ENCODE data around the gene EMP2.
"Not testable (repeated sequence)": the region's sequence is repeated elsewhere in the genome, so short reads cannot be mapped to it uniquely, and the experiment has no call there.

The EMP2 gene

DNA sequence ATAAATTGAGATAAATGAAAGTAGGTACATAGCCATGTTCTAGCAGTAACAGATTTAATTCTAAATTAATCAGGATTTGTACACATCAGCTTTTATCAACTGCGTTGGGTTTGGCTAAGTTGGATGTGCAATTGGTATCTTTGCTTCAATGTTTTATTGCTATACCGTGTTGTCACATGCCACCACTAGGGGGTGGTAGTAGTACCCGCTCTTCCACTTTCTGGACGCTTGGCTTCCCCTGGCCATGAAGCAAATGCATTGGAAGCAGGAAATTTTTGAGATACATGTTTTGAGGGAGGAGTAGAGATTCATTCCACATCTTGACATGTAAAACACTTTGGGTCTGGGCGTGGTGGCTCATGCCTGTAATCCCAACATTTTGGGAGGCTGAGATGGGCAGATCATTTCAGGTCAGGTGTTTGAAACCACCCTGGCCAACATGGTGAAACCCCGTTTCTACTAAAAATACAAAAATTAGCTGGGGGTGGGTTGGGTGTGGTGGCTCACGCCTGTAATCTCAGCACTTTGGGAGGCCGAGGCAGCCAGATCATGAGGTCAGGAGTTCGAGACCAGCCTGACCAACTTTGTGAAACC lies 58.6 kb downstream of the EMP2 start:
- DNase-seq (ENCODE audit: low read depth in 3 of 3), result peak in 1 of 3 experiments; percentile 29

DNA sequence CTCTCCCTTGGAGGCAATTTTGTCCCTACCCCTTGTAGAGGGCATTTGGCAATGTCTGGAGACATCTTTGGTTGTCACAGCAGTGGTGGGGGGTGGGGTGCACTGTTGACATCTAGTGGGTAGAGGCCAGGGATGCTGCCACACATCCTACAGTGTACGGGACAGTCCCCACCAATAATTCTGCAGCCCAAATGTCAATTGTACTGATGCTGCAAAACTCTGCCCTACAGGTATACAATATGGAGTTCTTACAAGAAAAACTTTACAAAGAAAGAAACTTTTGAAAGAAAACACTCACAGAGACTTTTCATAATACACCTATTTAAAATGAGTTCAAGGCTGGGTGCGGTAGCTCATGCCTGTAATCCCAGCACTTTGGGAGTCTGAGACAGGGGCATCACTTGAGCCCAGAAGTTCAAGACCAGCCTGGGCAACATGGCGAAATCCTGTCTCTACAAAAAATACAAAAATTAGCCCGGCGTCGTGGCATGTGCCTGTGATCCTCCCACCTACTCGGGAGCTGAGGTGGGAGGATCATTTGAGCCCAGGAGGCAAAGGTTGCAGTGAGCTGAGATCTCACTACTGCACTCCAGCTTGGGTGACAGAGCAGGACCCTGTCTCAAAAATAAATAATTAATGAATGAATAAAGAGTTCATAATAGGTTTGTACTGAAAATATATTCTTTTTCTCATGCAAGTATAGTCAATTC lies 59.4 kb downstream of the EMP2 start:
- DNase-seq (ENCODE audit: low read depth in 3 of 3), result no peak

DNA sequence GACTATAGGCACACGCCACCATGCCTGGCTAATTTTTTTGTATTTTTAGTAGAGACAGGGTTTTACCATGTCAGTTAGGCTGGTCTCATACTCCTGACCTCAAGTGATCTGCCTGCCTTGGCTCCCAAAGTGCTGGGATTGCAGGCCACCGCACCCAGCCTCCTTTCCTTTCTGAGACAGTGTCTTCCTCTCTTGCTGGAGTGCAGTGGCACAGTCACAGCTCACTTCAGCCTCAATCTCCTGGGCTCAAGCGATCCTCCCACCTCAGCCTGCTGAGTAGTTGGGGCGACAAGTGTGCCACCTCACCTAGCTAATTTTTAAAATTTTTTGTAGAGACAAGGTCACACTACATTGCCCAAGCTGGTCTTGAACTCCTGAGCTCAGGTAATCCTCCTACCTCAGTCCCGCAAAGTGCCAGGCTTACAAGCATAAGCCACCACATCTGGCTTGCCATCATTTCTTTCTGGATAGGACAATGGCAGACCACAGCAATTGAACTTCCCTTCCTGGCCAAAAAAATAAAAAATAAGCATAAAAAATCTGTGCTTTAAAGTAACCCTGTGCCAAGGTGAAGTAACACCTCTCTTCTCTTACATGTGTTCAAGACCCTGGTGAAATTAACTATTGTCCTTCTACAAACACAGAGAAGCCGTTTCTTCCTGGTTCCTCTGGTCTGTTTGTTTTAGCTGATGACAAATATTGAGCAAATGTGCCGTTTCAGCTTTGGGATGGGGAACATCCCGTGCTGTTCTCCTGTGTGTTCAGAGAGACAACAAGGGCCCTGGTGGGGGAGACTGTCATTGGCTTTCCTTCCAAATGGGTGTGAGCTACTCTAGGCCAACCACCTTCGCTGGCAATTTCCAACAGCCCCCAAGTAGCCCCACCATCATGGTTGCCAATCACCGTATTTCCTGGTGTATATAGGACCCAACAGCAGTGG lies 60.2 kb downstream of the EMP2 start:
- DNase-seq (ENCODE audit: low read depth in 3 of 3), result no peak

DNA sequence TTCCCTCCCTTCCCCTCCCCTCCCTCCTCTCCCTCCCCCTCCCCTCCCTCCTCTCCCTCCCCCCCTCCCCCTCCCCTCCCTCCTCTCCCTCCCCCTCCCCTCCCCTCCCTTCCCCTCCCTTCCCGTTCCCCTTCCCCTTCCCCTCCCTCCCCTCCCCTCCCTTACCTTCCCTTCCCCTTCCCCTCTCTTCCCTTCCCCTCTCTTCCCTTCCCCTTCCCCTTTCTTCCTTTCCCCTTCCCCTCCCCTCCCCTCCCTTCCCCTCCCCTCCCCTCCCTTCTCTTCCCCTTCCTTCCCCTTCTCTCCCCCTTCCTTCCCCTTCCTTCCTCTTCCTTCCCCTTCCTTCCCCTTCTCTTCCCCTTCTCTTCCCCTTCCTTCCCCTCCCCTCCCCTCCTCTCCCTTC lies 61.1 kb downstream of the EMP2 start:
- DNase-seq (ENCODE audit: low read depth in 3 of 3), result no peak

DNA sequence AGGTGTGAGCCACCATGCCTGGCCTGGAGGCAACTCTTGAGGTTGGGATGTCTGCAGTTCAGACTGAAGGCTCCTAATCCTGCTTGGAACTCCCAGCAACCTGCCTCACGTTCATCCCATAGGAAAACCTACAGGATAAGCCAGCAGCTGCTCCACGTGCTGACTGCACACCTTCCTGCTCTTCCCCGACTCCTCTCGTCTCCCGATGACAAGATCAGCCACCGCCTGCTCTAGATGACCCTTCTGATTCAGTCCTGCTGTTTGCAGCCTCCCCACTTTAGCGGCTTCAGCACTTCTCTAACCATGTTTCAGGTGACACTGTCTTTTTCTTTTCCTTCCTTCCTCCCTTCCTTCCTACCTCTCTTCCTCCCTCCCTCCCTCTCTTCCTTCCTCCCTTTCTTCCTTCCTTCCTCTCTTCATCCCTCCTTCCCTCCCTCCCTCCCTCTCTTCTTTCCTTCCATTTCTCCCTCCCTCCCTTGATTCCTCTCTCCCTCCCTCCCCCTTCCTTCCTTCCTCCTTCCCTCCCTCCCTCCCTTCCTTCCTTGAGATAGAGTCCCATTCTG lies 61.8 kb downstream of the EMP2 start:
- DNase-seq (ENCODE audit: low read depth in 3 of 3), result no peak

DNA sequence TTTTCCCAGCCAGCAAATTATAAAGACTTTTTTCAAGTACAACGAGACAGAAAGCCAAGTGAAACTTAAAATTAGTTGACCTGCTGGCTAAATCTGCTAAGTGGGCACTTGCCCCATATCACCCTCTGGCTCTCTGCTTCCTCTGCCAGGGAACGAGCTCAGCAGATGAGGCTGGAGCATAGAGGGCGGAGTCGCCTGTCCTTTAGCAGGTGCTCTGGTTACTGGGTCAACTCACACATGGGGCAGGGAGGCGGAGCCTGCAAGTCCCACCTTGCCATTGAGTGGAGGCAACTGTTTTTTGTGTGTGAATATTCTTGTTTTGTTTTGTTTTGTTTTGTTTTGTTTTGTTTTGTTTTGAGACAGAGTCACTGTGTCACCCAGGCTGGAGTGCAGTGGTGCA lies 62.5 kb downstream of the EMP2 start:
- DNase-seq (ENCODE audit: low read depth in 3 of 3), result no peak

DNA sequence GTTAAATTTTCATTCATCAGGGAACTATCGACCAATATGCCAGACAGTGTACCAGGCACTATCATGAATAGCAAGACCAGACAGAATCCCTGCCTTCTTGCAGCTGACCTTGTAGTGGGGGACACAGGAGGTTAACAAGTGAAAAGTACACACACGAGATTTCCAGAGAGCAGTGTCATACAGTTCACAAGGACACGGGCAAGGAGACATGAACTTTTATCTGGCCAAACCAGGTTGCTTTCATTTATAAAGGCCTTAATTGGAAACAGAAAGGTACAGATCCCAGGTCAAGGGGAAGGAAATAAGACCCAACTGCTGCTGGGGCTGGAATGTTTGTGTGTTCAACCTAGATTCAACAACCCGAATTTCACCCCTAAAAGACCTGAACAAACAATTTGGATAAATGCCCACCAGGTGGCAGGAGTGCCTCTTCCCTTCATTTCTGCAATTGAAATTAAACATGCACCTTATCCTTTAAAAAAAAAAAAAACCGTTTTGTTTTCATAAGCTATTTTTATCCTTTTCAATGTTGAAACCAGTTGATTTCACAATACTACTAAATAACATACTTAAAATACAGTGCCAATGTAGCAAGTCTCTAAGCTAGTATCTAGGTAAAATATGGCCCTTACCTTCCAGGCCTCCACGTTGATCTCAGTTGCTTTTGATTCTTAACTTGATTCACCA lies 65.9 kb downstream of the EMP2 start:
- peak in 2 of 3 experiments; percentile 19 to 32 for DNase-seq (ENCODE audit: low read depth in 3 of 3)

DNA sequence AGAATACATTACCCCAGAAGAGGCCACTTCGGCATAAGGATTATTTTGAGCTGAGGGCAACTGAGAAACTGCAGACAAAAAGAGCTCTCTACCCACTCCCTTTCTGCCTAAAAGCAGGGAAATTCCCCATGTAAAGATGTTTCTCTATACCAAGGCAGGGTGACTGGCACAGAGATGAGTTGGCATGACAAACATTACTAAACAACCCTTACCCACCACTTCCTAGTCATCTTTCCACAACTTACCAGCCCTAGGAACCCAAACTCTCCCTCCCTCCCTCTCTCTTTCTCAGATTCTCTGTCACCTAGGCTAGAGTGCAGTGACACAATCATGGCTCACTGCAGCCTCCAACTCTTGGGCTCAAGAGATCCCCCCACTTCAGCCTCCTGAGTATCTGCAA lies 68.6 kb downstream of the EMP2 start:
- peak in 1 of 3 experiments; percentile 11 for DNase-seq (ENCODE audit: low read depth in 3 of 3)

DNA sequence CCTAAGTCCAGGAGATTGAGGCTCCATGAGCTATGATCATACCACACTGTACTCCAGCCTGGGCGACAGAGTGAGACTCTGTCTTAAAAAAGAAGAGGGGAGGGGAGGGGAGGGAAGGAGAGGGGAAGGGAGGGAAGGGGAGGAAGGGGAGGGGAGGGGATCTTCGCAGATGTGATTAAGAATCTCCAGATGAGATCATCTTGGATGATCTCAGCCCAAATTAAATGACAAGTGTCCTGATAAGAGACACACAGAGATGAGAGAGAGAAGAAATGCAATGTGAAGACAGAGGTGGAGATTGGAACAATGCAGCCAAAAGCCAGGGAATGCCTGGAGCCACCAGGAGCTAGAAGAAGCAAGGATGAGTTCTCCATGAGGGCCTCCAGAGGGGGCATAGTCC lies 70.1 kb downstream of the EMP2 start:
- DNase-seq (ENCODE audit: low read depth in 3 of 3), result no peak

DNA sequence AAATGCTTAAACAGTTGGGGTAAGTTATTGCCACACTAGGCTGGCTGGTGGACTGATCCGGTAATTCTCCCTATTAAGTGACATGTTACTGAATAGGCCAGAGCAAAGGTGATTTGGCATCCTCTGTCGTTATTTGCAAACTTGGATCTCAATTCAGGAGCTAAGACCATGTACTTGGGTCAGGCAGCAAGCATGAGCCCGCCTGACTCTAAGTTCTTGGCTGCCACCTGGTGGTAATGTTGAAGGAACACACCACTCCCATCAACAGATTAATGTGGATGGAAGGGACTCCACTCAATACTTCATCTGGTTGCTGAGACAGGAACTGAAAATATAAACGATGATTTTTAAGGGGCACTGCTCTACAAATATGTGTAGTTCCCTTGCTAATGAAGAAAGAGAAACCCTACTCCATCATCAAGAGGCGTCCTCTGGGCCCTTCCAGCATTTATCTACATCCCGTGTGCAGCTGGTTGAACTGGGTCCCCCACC lies 70.8 kb downstream of the EMP2 start:
- DNase-seq (ENCODE audit: low read depth in 3 of 3), result peak; percentile 36 to 57 (median 39)

DNA sequence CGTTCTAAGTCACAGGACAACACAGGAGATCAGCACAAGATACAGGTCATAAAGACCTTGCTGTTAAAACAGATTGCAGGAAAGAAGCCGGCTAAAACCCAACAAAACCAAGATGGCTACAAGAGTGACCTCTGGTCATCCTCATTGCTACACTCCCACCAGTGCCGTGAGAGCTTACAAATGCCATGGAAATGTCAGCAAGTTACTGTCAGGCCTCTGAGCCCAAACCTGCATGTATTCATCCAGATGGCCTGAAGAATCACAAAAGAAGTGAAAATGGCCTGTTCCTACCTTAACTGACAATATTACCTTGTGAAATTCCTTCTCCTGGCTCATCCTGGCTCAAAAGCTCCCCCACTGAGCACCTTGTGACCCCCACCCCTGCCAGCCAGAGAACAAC lies 75.1 kb downstream of the EMP2 start:
- DNase-seq (ENCODE audit: low read depth in 3 of 3), result not testable (repeated sequence)

DNA sequence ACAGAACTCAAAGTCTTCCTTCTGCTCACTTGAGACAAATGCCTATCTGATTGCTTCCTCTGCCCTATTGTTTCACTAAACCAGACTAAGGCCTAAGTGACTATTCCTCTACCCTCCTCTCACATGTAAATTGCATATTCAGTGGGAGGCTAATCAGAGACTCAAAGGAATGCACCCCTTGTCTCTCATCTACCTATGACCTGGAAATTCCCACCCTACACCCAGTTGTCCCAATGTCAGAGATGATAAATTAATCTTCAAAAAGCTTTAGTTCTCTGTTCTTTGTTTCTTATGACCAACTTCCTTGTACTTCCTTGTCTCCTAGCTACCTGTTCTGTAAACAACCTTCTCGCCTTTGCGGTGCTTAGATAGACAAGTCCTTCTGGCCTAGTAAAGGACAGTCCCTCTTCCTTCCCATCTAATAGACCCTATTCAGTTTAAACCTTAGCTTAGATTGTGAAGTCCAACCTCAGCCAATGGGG lies 76.0 kb downstream of the EMP2 start:
- no peak for DNase-seq (ENCODE audit: low read depth in 3 of 3)

DNA sequence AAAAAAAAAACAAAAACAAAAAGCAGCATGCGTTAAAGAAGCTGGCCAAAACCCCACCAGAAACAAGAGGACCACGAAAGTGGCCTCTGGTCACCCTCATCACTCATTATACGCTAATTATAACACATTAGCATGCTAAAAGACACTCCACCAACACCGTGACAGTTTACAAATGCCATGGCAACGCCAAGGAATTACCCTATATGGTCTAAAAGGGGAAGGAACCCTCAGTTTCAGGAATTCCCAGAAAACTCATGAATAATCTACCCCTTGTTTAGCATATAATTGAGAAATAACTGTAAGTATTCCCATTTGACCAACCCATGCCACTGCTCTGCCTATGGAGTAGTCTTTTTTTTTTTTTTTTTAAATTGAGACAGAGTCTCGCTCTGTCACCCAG lies 77.6 kb downstream of the EMP2 start:
- DNase-seq (ENCODE audit: low read depth in 3 of 3), result no peak

DNA sequence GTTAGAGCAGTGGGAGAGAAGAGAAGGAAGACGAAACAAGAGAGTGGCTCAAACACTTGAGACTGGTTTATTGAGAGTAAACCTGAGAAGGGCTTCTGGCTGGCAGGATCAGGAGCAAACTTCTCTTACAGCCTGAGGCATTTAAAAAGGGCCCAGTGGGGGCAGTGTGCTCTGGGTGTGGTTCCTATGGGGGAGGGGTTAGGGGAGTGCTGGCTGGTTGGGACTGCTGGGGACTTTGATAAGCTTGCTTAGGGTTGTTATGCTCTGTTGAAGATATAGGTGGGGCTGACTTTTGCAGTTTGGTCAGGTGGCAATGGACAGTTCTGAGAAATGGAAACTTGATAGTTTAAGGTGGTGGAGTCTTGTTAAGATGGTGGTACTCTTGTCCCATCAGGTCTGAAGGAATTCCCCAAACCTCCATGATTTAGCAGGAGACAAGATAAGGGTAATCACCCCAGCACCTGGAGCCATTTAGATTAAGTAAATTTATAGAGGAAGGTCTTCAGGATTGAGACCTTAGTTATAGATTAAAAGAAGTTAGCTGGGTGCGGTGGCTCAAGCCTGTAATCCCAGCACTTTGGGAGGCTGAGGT lies 79.3 kb downstream of the EMP2 start:
- no peak for DNase-seq (ENCODE audit: low read depth in 3 of 3)

DNA sequence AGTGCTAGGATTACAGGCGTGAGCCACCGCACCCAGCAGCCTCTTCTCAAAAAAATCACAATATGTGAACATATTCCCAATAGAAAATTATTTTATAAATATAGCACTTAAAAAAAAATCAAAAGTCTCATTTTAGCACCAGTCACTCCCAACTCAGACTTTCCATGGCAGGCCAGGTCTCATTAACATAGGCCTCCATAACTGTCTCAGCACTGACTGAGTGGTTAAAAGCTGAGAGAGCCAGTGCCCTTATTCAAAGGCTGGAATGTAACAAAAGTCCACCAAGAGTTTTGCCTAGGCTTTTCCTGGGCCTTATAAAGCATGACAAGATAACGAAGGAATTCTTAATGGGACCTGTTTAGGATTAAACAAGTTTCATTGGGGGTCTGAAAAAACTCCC lies 79.8 kb downstream of the EMP2 start:
- DNase-seq (ENCODE audit: low read depth in 3 of 3), result no peak

DNA sequence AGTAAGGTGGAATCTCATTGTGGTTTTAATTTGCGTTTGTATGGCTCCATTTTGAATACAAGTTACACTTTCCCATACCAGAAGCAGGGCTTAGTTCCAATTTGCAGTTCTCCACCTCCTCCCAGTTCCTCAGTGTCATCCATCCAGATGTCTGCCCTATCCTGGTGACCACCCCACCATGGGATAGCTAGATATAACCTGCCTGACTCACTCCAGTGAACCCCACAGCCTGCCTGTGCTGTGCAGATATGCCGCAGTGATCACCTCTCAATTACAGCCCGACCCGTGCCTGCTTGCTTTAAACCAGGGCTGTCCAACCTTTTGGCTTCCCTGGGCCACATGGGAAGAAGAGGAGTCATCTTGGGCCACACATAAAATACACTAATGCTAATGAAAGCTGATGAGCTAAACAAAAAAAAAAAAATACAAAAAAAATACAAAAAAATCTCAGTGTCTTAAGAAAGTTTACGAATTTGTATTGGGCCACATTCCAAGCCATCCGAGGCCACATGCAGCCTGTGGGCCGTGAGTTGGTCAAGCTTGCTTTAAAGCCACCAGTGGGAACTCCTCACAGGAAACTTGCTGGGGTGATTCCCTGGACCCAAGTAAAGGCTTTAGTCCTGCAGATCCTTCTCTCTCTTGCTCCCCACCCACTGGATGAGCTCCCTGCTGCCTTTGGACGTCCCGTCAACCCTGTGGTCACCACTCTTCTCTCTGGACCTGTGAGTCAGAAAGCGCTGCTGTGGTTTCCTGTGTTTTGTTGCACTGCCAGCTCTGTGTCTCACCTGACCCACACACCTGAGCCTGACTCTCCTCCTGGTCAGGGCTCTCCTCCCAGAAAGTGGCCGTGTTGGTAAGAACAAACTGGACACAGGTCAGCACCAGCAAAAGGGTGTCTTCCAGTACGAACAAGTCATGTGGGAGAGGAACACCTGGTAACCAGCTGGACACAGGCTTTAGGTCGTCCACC lies 83.0 kb downstream of the EMP2 start:
- no peak for DNase-seq (ENCODE audit: low read depth in 3 of 3)

DNA sequence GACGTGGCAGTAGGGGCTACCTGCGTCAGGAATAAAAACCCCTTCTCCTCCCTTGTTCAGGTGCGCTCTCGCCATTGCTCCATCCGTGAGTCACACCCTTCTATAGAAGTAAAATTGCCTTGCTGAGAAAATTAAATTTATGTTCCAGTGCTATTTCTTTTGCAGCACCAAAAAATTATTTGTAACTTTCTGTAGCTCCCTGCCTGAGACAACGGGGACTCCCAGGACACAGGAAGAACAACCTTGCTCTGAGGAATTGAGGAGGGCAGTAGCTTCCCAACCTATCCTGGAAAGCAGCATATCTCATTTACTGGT lies 85.4 kb downstream of the EMP2 start:
- no peak for DNase-seq (ENCODE audit: low read depth in 3 of 3)

DNA sequence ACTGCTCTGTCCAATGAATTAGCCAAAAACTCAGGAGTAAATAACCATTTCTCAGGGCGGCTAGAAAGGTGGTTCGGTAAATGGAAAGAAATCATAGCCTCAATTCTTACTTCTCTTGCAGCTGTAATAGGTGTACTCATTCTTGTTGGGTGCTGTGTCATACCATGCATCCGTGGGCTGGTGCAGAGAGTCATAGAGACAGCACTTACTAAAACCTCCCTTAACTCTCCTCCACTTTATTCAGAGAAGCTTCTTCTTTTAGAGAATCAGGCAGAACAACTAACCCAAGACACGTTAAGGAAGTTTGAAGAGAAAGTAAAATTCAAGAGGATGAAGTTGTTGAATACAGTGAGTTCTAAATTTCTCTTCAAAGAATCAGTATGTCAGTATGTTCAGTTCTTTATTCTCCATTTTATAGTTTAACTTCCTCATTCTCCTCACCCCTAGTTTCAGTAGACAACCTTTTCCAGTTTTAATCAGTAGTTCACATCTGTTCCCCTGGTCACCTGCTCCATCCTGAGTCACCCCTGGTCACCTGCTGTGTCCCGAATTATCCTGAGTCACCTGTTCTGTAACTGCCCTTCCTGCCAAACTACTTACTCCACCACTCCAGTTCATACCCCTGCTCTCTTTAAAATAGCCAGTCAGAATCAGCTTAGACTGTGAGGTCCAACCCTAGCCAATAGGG lies 85.9 kb downstream of the EMP2 start:
- DNase-seq (ENCODE audit: low read depth in 3 of 3), result no peak

DNA sequence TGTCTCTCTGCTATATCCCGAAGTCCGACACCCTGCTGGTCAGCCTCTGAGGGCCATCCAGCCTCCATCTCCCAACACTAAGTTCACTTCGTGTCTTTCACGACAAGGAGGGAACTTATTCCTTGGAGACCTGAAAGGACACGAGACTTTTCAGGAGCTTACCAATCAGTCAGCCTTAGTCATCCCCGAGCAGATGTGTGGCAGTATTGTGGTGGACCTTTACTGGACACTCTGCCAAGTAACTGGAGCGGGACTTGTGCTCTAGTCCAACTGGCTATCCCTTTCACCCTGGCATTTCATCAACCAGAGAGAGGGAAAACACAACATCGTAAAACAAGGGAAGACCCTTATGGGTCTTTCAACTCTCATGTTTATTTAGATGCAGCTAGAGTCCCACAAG lies 87.1 kb downstream of the EMP2 start:
- no peak for DNase-seq (ENCODE audit: low read depth in 3 of 3)

All from stimulated activated CD4-positive, alpha-beta T cell treated with anti-CD3 and anti-CD28 coated beads, TNF-alpha, amount 100 ng/mL, for 24 hours (primary cell).